CD8-positive, alpha-beta memory T cell (primary cell): Measurements from ENCODE around the gene TRIM15. TPM values are rescaled to one million over a fixed set of nuclear protein-coding genes. Genes with fewer than 3 reads are reported as not detected.
"Not testable (repeated sequence)": the region's sequence is repeated elsewhere in the genome, so short reads cannot be mapped to it uniquely, and the experiment has no call there.

Experiments
- CTCF ChIA-PET: fragments of 350-600 bp; sonication (Branson Sonifier 250); formaldehyde crosslinking; loops from one replicate; lab custom pipeline; 2021; ENCODE audit warnings: antibody characterized with exemption; lab: Charles Lee
- POLR2A ChIA-PET: fragments of 350-600 bp; sonication (Branson Sonifier 250); formaldehyde crosslinking; loops from one replicate; lab custom pipeline; 2021; ENCODE audit warnings: antibody characterized with exemption; lab: Charles Lee
- DNase-seq, 5 donors: peaks; one replicate each; pipeline versions ENCODE4 v3.0.0 to v3.0.0-alpha.2; 2020 to 2022; ENCODE audit warnings: mixed read lengths in 1 of 5
- H3K27ac ChIP-seq: one replicate; pipeline ENCODE4 v1.7.0; 2013; ENCODE audit warnings: low read depth, mild to moderate bottlenecking, low read length, moderate library complexity
- H3K27me3 ChIP-seq: 2 replicates; pipeline ENCODE4 v1.7.0; 2013; ENCODE audit warnings: low read length, mild to moderate bottlenecking; ENCODE audit not compliant: insufficient read depth, poor library complexity, severe bottlenecking
- H3K36me3 ChIP-seq: 2 replicates; pipeline ENCODE4 v1.7.0; 2013; ENCODE audit warnings: mild to moderate bottlenecking, low read length, moderate library complexity; ENCODE audit not compliant: insufficient read depth
- H3K4me1 ChIP-seq: 2 replicates; pipeline ENCODE4 v1.7.0; 2013; ENCODE audit warnings: mild to moderate bottlenecking, low read length, moderate library complexity; ENCODE audit not compliant: insufficient read depth
- H3K4me3 ChIP-seq: 2 replicates; pipeline ENCODE4 v1.7.0; 2013; ENCODE audit warnings: mild to moderate bottlenecking, low read length
- H3K9me3 ChIP-seq: 2 replicates; pipeline ENCODE4 v1.7.0; 2013; ENCODE audit warnings: mild to moderate bottlenecking, low read length
- H3K27ac Mint-ChIP-seq, 8 donors: one replicate each; pipeline ENCODE4 v1.8.0; 2020 to 2021; ENCODE audit warnings: mixed read lengths in 8 of 8, mild to moderate bottlenecking in 6 of 8, inconsistent platforms in 3 of 8, moderate library complexity in 3 of 8
- H3K27me3 Mint-ChIP-seq, 2 donors: one replicate each; pipeline ENCODE4 v1.8.0; 2020 to 2021; ENCODE audit warnings: mixed read lengths in 2 of 2, mild to moderate bottlenecking in 1 of 2, moderate library complexity in 1 of 2
- H3K36me3 Mint-ChIP-seq, 3 donors: one replicate each; pipeline ENCODE4 v1.8.0; 2020 to 2021; ENCODE audit warnings: mixed read lengths in 3 of 3, inconsistent platforms in 1 of 3, mild to moderate bottlenecking in 1 of 3
- H3K4me1 Mint-ChIP-seq, 3 donors: one replicate each; pipeline ENCODE4 v1.8.0; 2020 to 2021; ENCODE audit warnings: mixed read lengths in 3 of 3, inconsistent platforms in 1 of 3, mild to moderate bottlenecking in 1 of 3
- H3K4me3 Mint-ChIP-seq, 7 donors: one replicate each; pipeline ENCODE4 v1.8.0; 2020 to 2021; ENCODE audit warnings: mixed read lengths in 7 of 7, mild to moderate bottlenecking in 6 of 7, moderate library complexity in 4 of 7, inconsistent platforms in 2 of 7
- H3K9me3 Mint-ChIP-seq, 5 donors: one replicate each; pipeline ENCODE4 v1.8.0; 2020 to 2022; ENCODE audit warnings: mixed read lengths in 5 of 5, mild to moderate bottlenecking in 3 of 5, moderate library complexity in 2 of 5, inconsistent platforms in 1 of 5
- polyA plus RNA-seq: library from polyadenylated mRNA; unstranded; fragments of 300-500 nt; fragmentation: Illumina TruSeq; gene quantifications from one replicate; pipeline ENCODE4 v1.2.3, GENCODE V29; 2021
- total RNA-seq, 2 experiments: library from RNA; stranded (reverse); gene quantifications; one replicate each; pipeline ENCODE4 v1.2.3, GENCODE V29; 2021

The TRIM15 gene
- total RNA-seq: not detected
- not detected for polyA plus RNA-seq

DNA sequence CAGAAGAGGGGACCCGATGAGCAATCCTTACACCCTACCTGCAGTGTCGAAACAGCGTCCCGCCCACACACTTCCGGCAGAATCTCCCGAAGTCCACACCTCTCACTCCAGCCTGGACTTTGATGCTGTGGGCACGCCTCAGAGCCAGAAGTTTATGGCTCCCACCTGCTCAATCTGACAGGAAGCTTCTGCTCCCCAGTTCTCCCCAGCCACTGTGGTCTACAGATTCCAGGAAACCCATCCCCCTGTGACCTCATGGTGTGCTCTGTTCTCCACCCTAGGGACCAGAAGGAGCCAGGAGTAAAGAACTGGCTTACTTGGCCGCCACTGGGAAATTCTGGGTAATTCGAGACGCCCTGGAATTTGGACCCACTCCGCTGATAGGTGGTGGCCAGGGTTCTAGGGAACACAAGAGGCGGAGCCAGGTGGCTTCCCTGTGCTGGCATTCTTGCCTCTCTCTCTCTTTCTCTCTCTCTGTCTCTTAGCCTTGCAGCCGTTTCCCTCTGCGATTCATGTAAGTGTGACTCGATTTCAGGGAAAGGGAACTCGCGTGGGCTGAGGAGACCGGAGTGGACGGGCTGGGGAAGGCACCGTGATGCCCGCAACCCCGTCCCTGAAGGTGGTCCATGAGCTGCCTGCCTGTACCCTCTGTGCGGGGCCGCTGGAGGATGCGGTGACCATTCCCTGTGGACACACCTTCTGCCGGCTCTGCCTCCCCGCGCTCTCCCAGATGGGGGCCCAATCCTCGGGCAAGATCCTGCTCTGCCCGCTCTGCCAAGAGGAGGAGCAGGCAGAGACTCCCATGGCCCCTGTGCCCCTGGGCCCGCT is at the start of gene TRIM15:
Gene TRIM15, plus strand, starts transcription at position 457 of the 828 bp plus-strand sequence. Its CDS starts 139 bp downstream, at position 596.
- no peaks in the 10 kb centered on the region for H3K9me3 Mint-ChIP-seq
- no peaks in the 10 kb centered on the region for H3K36me3 Mint-ChIP-seq
- Histone ChIP-seq H3K4me3 (no peak within 1 kb of the TSS), H3K4me1 (peaks cover 4% of the 10 kb centered on the region), H3K27ac (no peak within 1 kb of the TSS), H3K9me3 (no peaks in the 10 kb centered on the region), H3K36me3 (no peaks in the 10 kb centered on the region), H3K27me3 (no peaks in the 10 kb centered on the region)
- H3K27ac Mint-ChIP-seq: no peak within 1 kb of the TSS
- no peak for DNase-seq
- ChIA-PET CTCF (interaction anchor here (0.8 kb wide), 1 partner anchor 32 kb away, joined by 4 read pairs; no protein-coding TSS in a partner anchor), POLR2A (no interaction called here)
- peaks cover 3 to 18% (median 11%) of the 10 kb centered on the region in 3 donors for H3K4me1 Mint-ChIP-seq
- H3K4me3 Mint-ChIP-seq: peak within 1 kb of the TSS in 3 of 7 donors; percentile 23 to 59 (median 30)
- H3K27me3 Mint-ChIP-seq: peaks cover 13 to 67% of the 10 kb centered on the region in 2 donors

DNA sequence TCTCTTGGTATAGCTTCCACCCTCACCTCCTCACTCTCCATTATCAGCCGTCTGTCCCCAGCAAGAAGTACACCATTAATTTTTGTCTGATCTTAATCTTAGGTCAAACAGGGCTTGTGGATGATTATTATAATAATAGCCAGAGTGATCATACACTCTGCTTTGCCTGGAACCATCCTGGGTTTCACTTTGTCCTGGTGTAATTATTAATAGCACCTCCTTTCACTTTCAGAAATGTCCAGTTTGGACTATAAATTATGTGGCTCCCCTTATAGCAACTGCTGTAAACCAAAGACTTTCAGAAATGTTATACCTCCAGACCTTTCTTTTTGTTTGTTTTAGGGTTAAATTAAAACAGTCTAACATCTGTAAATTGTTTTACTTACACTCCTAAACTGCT is 49.5 kb upstream of the TRIM15 start:
- Histone ChIP-seq H3K27ac (no peak overlapping the region), H3K4me1 (no peaks in the 10 kb centered on the region), H3K27me3 (no peaks in the 10 kb centered on the region), H3K9me3 (no peaks in the 10 kb centered on the region), H3K4me3 (no peak overlapping the region), H3K36me3 (no peaks in the 10 kb centered on the region)
- ChIA-PET POLR2A (no interaction called here), CTCF (interaction anchor here (1.2 kb wide), 1 partner anchor 18 kb away, joined by 4 read pairs; no protein-coding TSS in a partner anchor)
- Mint-ChIP-seq H3K36me3 (no peaks in the 10 kb centered on the region), H3K4me1 (no peaks in the 10 kb centered on the region), H3K4me3 (no peak overlapping the region), H3K27me3 (peaks cover 28 to 61% of the 10 kb centered on the region in 2 donors), H3K9me3 (no peaks in the 10 kb centered on the region), H3K27ac (no peak overlapping the region)
- DNase-seq: no peak

DNA sequence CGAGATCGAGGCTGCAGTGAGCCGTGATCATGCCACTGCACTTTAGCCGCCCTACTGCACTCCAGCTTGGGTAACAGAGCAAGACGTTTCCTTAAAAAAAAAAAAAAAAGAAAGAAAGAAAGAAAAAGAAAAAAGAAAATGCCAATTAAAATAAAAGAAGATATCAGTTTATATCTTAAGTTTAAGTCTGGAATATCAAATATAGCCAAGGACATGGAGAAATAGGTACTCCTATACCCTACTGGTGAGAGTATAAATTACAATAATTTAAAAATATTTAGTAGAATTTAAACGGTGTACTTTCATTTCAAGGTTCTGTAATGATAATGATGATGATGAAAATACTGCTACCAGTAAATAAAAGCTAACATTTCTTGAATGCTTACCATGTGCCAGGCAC is 46.6 kb upstream of the TRIM15 start:
- Mint-ChIP-seq H3K9me3 (no peaks in the 10 kb centered on the region), H3K27ac (no peak overlapping the region), H3K36me3 (no peaks in the 10 kb centered on the region), H3K4me1 (no peaks in the 10 kb centered on the region), H3K27me3 (peaks cover 11 to 61% of the 10 kb centered on the region in 2 donors), H3K4me3 (no peak overlapping the region)
- H3K27ac ChIP-seq: no peak overlapping the region
- no peaks in the 10 kb centered on the region for H3K36me3 ChIP-seq
- H3K27me3 ChIP-seq: no peaks in the 10 kb centered on the region
- ChIA-PET CTCF (interaction anchor here (1.1 kb wide), 1 partner anchor 13 kb away, joined by 6 read pairs; no protein-coding TSS in a partner anchor), POLR2A (no interaction called here)
- H3K4me1 ChIP-seq: no peaks in the 10 kb centered on the region
- H3K9me3 ChIP-seq: no peaks in the 10 kb centered on the region
- DNase-seq: no peak
- no peak overlapping the region for H3K4me3 ChIP-seq

DNA sequence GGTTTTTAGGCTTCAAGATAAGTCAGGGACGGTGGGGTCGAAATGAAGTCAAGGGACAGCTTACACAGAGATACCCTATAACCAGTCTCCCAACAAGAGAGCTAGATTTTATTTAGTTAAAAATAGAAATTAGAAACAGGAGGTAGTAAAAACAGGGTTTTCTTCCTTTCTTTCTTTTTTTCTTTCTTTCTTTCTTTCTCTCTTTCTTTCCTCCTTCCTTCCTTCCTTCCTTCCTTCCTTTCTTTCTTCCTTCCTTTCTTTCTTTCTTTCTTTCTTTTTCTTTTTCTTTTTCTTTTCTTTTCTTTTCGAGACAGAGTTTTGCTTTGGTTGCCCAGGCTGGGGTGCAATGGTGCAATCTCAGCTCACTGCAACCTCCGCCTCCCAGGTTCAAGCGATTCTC is 44.7 kb upstream of the TRIM15 start:
- H3K27ac ChIP-seq, H3K4me3 ChIP-seq, H3K4me1 Mint-ChIP-seq, H3K4me3 Mint-ChIP-seq, POLR2A ChIA-PET, H3K9me3 ChIP-seq, H3K4me1 ChIP-seq, H3K36me3 Mint-ChIP-seq, DNase-seq, H3K27me3 ChIP-seq, H3K36me3 ChIP-seq, H3K9me3 Mint-ChIP-seq: not testable (repeated sequence)
- peaks cover 6 to 57% of the 10 kb centered on the region in 2 donors for H3K27me3 Mint-ChIP-seq
- CTCF ChIA-PET: interaction anchor here (2.1 kb wide), 1 partner anchor 15 kb away, joined by 6 read pairs; no protein-coding TSS in a partner anchor
- peak overlapping the region in 1 of 8 donors; percentile 24 for H3K27ac Mint-ChIP-seq

DNA sequence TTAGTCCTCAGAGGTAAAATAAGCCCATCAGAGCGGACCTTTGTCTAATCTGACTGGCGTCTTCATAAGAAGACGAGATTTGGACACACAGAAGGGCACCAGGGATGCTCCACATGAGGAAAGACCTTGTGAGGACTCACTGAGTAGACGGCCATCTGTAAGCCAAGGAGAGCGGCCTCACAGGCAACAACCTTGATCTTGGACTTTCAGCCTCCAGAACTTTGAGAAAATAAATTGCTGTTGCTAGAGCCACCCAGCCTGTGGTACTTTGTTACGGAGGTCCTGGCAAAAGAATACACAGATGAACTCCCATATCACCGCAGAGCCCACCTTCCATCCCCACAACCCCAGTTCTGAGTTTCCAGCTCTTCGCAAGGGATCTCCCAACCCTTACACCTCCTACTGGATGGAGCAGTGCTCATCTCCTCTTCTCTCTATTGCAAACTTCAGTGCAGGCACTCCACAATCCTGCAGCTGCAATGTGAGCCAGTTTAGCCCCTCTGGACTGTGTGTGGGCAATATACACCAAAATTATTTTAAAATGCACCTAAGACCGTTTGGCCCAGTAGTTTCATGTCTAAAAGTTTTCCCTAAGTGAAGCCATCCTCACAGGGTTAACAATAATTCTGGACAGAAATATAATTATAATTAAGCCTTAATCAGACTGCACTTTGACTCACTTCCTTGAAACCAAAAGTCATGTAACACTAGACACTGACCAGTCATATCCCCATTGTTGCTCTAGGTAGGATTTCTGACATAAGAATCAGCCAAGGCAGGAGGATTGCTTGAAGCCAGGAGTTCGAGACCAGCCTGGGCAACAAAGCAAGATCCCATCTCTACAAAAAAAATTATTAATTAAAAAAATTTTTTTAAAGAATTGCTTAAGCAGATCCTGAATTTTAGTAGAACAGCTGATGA is 41.6 kb upstream of the TRIM15 start:
- POLR2A ChIA-PET: no interaction called here
- Histone ChIP-seq H3K9me3 (no peaks in the 10 kb centered on the region), H3K27me3 (no peaks in the 10 kb centered on the region), H3K27ac (no peak overlapping the region), H3K36me3 (no peaks in the 10 kb centered on the region), H3K4me3 (no peak overlapping the region), H3K4me1 (no peaks in the 10 kb centered on the region)
- Mint-ChIP-seq H3K9me3 (no peaks in the 10 kb centered on the region), H3K36me3 (no peaks in the 10 kb centered on the region), H3K4me1 (no peaks in the 10 kb centered on the region), H3K4me3 (no peak overlapping the region), H3K27ac (peak overlapping the region in 1 of 8 donors; percentile 35), H3K27me3 (peaks cover 17 to 67% of the 10 kb centered on the region in 2 donors)
- CTCF ChIA-PET: no interaction called here
- no peak for DNase-seq

DNA sequence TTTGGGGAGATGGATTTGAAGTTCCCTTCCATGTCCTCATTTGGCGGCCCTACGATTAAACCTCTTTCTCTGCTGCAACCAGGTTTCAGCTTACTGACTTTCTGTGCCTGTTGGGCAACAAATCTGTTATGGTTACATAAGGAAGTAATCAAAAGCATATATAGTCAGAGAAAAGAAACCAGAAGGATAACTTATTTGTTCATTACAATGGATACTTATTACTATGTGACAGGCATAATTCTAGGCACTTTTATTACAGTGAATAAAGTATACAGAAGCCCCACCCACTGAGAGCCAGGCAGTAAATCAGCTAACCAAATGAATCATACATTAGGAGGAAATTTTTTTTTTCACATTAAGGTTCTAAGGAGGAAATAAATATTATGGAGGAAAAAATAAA is 40.8 kb upstream of the TRIM15 start:
- Mint-ChIP-seq H3K36me3 (no peaks in the 10 kb centered on the region), H3K27ac (no peak overlapping the region), H3K27me3 (peaks cover 22 to 75% of the 10 kb centered on the region in 2 donors), H3K4me3 (no peak overlapping the region), H3K9me3 (no peaks in the 10 kb centered on the region), H3K4me1 (peaks cover 0 to 4% (median 0%) of the 10 kb centered on the region in 3 donors)
- Histone ChIP-seq H3K27me3 (no peaks in the 10 kb centered on the region), H3K4me3 (no peak overlapping the region), H3K4me1 (no peaks in the 10 kb centered on the region), H3K36me3 (no peaks in the 10 kb centered on the region), H3K27ac (no peak overlapping the region), H3K9me3 (no peaks in the 10 kb centered on the region)
- ChIA-PET CTCF (no interaction called here), POLR2A (no interaction called here)
- no peak for DNase-seq

DNA sequence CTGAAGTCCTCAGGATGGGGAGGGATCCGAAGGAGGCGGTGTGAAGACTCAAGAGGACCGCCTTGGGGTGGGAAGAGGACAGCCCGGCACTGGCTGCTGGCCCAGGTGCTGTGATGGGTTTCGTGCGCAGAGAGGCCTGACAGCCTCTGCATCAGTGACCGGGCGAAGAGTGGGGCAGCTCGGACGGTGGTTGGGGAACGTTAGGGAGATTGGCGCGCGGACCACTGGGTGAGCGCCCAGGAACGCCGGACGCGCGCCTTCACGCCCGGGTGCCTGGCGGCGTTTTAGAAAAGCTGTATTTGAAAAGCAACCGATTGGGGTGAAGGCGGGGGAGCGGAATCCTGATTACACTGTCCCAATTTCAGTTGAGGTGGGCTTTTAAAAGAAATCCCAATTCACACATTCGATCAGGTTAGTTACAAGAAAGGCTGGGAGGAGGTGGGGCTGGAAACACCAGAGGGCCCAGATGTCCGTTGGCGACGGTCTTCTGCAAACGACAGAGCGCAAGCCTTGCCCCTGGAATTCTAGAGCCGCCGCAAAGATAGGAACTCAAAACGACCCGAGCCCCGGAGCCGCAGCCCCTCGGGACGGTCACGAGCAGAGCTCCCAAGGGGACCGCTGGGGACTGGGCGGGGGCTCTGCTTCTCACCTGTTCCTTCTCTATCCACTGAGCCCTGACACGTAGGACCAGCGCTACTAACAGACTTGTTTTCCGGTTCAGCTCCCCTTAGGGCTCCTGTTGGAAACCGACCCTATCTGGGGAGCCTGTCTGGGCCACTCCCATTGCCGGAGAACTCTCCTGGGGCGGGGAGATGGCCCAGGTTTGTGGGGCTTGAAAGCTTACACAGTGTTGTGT is 35.9 kb upstream of the TRIM15 start:
- H3K36me3 ChIP-seq: no peaks in the 10 kb centered on the region
- CTCF ChIA-PET: interaction anchor here (3.8 kb wide), 1 partner anchor 24 kb away, joined by 23 read pairs; no protein-coding TSS in a partner anchor
- Mint-ChIP-seq H3K9me3 (no peaks in the 10 kb centered on the region), H3K36me3 (no peaks in the 10 kb centered on the region), H3K27me3 (peaks cover 40 to 90% of the 10 kb centered on the region in 2 donors), H3K27ac (no peak overlapping the region), H3K4me1 (peaks cover 3 to 15% (median 4%) of the 10 kb centered on the region in 3 donors), H3K4me3 (no peak overlapping the region)
- H3K4me3 ChIP-seq: no peak overlapping the region
- POLR2A ChIA-PET: no interaction called here
- peaks cover 16% of the 10 kb centered on the region for H3K27me3 ChIP-seq
- H3K27ac ChIP-seq: no peak overlapping the region
- H3K9me3 ChIP-seq: no peaks in the 10 kb centered on the region
- DNase-seq: no peak
- peaks cover 7% of the 10 kb centered on the region for H3K4me1 ChIP-seq
